ENCODE results near the gene BHLHA9. TPM values are rescaled to one million over a fixed set of nuclear protein-coding genes. Genes with fewer than 3 reads are reported as not detected.

The BHLHA9 gene
- total RNA-seq, result not detected in 2 replicates

GRCh38 chr17:1270210-1271029 lies at the start of gene BHLHA9:
TSS of gene BHLHA9 (plus strand) at chr17:1270444. CDS start at chr17:1270564, 120 bp downstream.

Other genes starting within 250 kb of the BHLHA9 start
- gene ABR, start 90.5 kb upstream of the BHLHA9 start, total RNA-seq, result 67.1 and 101 TPM in 2 replicates
- gene TRARG1, start 9.2 kb downstream of the BHLHA9 start, total RNA-seq, result not detected in 2 replicates
- gene YWHAE, start 129.8 kb downstream of the BHLHA9 start, total RNA-seq, result 695 and 809 TPM in 2 replicates
- gene CRK, start 185.8 kb downstream of the BHLHA9 start, total RNA-seq, result 115 and 140 TPM in 2 replicates
- gene MYO1C, start 222.2 kb downstream of the BHLHA9 start, total RNA-seq, result 196 and 241 TPM in 2 replicates
- 42.9 and 65.7 TPM in 2 replicates for gene INPP5K, start 246.2 kb downstream of the BHLHA9 start, total RNA-seq